Measurements from ENCODE around the gene NCMAP.

GRCh38 chr1:24535778-24536177 lies 20.1 kb upstream of the NCMAP start:
- TF ChIP-seq CTCF (IDR thresholded peaks at IDR 0.05; ENCODE audit: low read depth, low read length, poor library complexity, severe bottlenecking), result no peak
- TF ChIP-seq EZH2phosphoT487 (IDR thresholded peaks at IDR 0.05; ENCODE audit: borderline replicate concordance, low read length), result no peak
